Glutamatergic neuron (in vitro differentiated cells): Measurements from ENCODE around the gene FBXO2. TPM values are rescaled to one million over a fixed set of nuclear protein-coding genes. Genes with fewer than 3 reads are reported as not detected.

ENCODE experiments used
- DNase-seq: peaks from one replicate; pipeline ENCODE4 v3.0.0; 2022
- H3K27ac Mint-ChIP-seq: one replicate; pipeline ENCODE4 v1.8.0; 2020; ENCODE audit warnings: mild to moderate bottlenecking, mixed read lengths, inconsistent platforms; ENCODE audit not compliant: unreplicated experiment
- H3K27me3 Mint-ChIP-seq: one replicate; pipeline ENCODE4 v1.8.0; 2020; ENCODE audit warnings: mild to moderate bottlenecking, moderate library complexity, mixed read lengths, inconsistent platforms; ENCODE audit not compliant: unreplicated experiment
- H3K36me3 Mint-ChIP-seq: one replicate; pipeline ENCODE4 v1.8.0; 2020; ENCODE audit warnings: mild to moderate bottlenecking, mixed read lengths, inconsistent platforms; ENCODE audit not compliant: unreplicated experiment
- H3K4me1 Mint-ChIP-seq: one replicate; pipeline ENCODE4 v1.8.0; 2020; ENCODE audit warnings: mild to moderate bottlenecking, low read depth, mixed read lengths, inconsistent platforms; ENCODE audit not compliant: unreplicated experiment
- H3K4me3 Mint-ChIP-seq: one replicate; pipeline ENCODE4 v1.8.0; 2020; ENCODE audit warnings: mild to moderate bottlenecking, mixed read lengths, inconsistent platforms; ENCODE audit not compliant: unreplicated experiment
- H3K9me3 Mint-ChIP-seq: one replicate; pipeline ENCODE4 v1.8.0; 2020; ENCODE audit warnings: mild to moderate bottlenecking, moderate library complexity, mixed read lengths, inconsistent platforms; ENCODE audit not compliant: unreplicated experiment
- CTCF ChIP-seq: fragments of 200-600 bp; sonication (generic); IDR thresholded peaks from one replicate; pipeline ENCODE4 v1.5.0; 2021; ENCODE audit not compliant: partially characterized antibody, unreplicated experiment
- total RNA-seq: library from RNA; stranded (reverse); fragmentation: NEBNext Ultra II Directional; extraction: Animal tissue kit (Norgen Biotek cat#: 25700); gene quantifications from one replicate; pipeline ENCODE4 v1.2.1, GENCODE V29; 2021; ENCODE audit not compliant: unreplicated experiment

Gene FBXO2
- total RNA-seq, 1 donor from 2014 or later: 22.2 TPM

GRCh38 chr1:11659748-11660147 lies 5.5 kb upstream of the FBXO2 start:
- H3K4me1 Mint-ChIP-seq: no peaks in the 10 kb centered on the region
- H3K27me3 Mint-ChIP-seq: peaks cover 7% of the 10 kb centered on the region
- no peak overlapping the region for H3K27ac Mint-ChIP-seq
- DNase-seq: no peak
- peaks cover 2% of the 10 kb centered on the region for H3K9me3 Mint-ChIP-seq
- no peak for TF ChIP-seq CTCF
- H3K36me3 Mint-ChIP-seq: no peaks in the 10 kb centered on the region
- H3K4me3 Mint-ChIP-seq: no peak overlapping the region

DNA sequence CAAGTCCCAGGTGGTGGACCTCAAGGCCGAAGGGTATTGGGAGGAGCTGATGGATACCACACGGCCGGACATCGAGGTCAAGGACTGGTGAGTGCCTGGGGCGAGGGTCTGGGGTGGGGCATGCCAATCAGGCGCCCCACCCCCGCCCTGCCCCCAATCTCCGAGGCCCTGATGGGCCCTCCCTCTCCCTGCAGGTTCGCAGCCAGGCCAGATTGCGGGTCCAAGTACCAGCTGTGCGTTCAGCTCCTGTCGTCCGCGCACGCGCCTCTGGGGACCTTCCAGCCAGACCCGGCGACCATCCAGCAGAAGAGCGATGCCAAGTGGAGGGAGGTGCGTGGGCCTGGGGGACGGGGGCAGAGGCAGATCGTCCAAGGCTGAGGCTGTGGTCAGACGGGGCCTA lies 4.3 kb upstream of the FBXO2 start:
- Mint-ChIP-seq H3K9me3 (peaks cover 2% of the 10 kb centered on the region), H3K27ac (no peak overlapping the region), H3K36me3 (no peaks in the 10 kb centered on the region), H3K27me3 (peaks cover 7% of the 10 kb centered on the region), H3K4me1 (no peaks in the 10 kb centered on the region), H3K4me3 (no peak overlapping the region)
- no peak for DNase-seq
- no peak for TF ChIP-seq CTCF

GRCh38 chr1:11657654-11658053 lies 3.4 kb upstream of the FBXO2 start:
- peaks cover 2% of the 10 kb centered on the region for H3K4me1 Mint-ChIP-seq
- peaks cover 7% of the 10 kb centered on the region for H3K27me3 Mint-ChIP-seq
- H3K36me3 Mint-ChIP-seq: no peaks in the 10 kb centered on the region
- no peak for TF ChIP-seq CTCF
- no peak overlapping the region for H3K27ac Mint-ChIP-seq
- H3K9me3 Mint-ChIP-seq: peaks cover 2% of the 10 kb centered on the region
- H3K4me3 Mint-ChIP-seq: no peak overlapping the region
- DNase-seq: no peak

- Mint-ChIP-seq H3K9me3 (peaks cover 6% of the 10 kb centered on the region), H3K36me3 (no peaks in the 10 kb centered on the region), H3K4me3 (peak overlapping the region; percentile 82), H3K27me3 (peaks cover 10% of the 10 kb centered on the region), H3K27ac (peak overlapping the region; percentile 28), H3K4me1 (peaks cover 9% of the 10 kb centered on the region)
- DNase-seq: no peak
- TF ChIP-seq CTCF: no peak
These were observed 945 bp upstream of the FBXO2 start for GRCh38 chr1:11654939-11655808.

GRCh38 chr1:11653861-11654136 lies 430 bp downstream of the FBXO2 start:
- no peak for DNase-seq
- peaks cover 10% of the 10 kb centered on the region for H3K27me3 Mint-ChIP-seq
- no peaks in the 10 kb centered on the region for H3K36me3 Mint-ChIP-seq
- peak overlapping the region; percentile 67 for H3K4me3 Mint-ChIP-seq
- H3K9me3 Mint-ChIP-seq: peaks cover 6% of the 10 kb centered on the region
- peaks cover 9% of the 10 kb centered on the region for H3K4me1 Mint-ChIP-seq
- no peak overlapping the region for H3K27ac Mint-ChIP-seq
- no peak for TF ChIP-seq CTCF
